Testis (tissue), 3 donors: Measurements from ENCODE around the gene CORIN. TPM values are rescaled to one million over a fixed set of nuclear protein-coding genes. Genes with fewer than 3 reads are reported as not detected.

Experiments
- DNase-seq: peaks from one replicate; pipeline ENCODE4 v3.0.0-alpha.2; 2019
- H3K27ac ChIP-seq, 2 donors: fragments of 200-600 bp; sonication (generic); one replicate each; pipeline ENCODE4 v1.5.1; 2019
- H3K27me3 ChIP-seq: fragments of 200-600 bp; sonication (generic); one replicate; pipeline ENCODE4 v1.5.1; 2019
- H3K36me3 ChIP-seq: fragments of 200-600 bp; sonication (generic); one replicate; pipeline ENCODE4 v1.5.1; 2017; ENCODE audit warnings: low read depth; ENCODE audit errors: missing control alignments
- H3K4me1 ChIP-seq: fragments of 200-600 bp; sonication (generic); one replicate; pipeline ENCODE4 v1.5.1; 2019
- H3K4me3 ChIP-seq, 2 donors: fragments of 200-600 bp; sonication (generic); one replicate each; pipeline ENCODE4 v1.5.1; 2017 to 2019
- H3K9me3 ChIP-seq: fragments of 200-600 bp; sonication (generic); one replicate; pipeline ENCODE4 v1.5.1; 2017
- POLR2A ChIP-seq: fragments of 450-650 bp; IDR thresholded peaks from one replicate; pipeline ENCODE4 v1.6.1; 2017; ENCODE audit warnings: antibody characterized with exemption, mild to moderate bottlenecking, moderate library complexity
- WGBS, 2 donors: methylation state at CpG; one replicate each; pipeline ENCODE4 v1.1.5; 2018; 5-methylcytosine and 5-hydroxymethylcytosine counted together
- intact Hi-C: fragments of 100-400 bp; cut with DNase I; formaldehyde crosslinking; loops from one replicate; pipeline ENCODE4 v1.15.1; 2023; ENCODE audit warnings: low total_unique reads
- polyA plus RNA-seq: library from polyadenylated mRNA; stranded (reverse); fragments of 350-450 nt; fragmentation: Illumina TruSeq; extraction: RNeasy Lipid Tissue Mini Kit (QIAGEN cat#74804); gene quantifications from one replicate; pipeline ENCODE4 v1.2.3, GENCODE V29; 2014; ENCODE audit warnings: low read depth, low replicate concordance; ENCODE audit not compliant: insufficient read depth
- total RNA-seq, 2 donors: library from RNA; depleted of rRNA; stranded (reverse); fragments of >200 nt; gene quantifications; one replicate each; pipeline ENCODE4 v1.2.3, GENCODE V29; 2016
- TF ChIP-seq, protein P1 (sequence below), 3 experiments: fragments of 450-650 bp in 2 of 3; fragments of 200-600 bp in 1 of 3; sonication (generic) in 1 of 3; IDR thresholded peaks; one replicate each; pipeline ENCODE4 v1.5.1; 2016 to 2019; ENCODE audit warnings: antibody characterized with exemption in 3 of 3, mild to moderate bottlenecking in 2 of 3, moderate library complexity in 1 of 3

CORIN gene
- total and polyA plus RNA-seq, 3 donors from 2014 or later = 4.6 to 6.1 (median 4.7) TPM

- Histone ChIP-seq H3K4me3 (no peak overlapping the region), H3K27ac (no peak overlapping the region), H3K36me3 (no peaks in the 10 kb centered on the region), H3K4me1 (no peaks in the 10 kb centered on the region), H3K9me3 (no peaks in the 10 kb centered on the region), H3K27me3 (no peaks in the 10 kb centered on the region)
- TF ChIP-seq, protein P1, sequence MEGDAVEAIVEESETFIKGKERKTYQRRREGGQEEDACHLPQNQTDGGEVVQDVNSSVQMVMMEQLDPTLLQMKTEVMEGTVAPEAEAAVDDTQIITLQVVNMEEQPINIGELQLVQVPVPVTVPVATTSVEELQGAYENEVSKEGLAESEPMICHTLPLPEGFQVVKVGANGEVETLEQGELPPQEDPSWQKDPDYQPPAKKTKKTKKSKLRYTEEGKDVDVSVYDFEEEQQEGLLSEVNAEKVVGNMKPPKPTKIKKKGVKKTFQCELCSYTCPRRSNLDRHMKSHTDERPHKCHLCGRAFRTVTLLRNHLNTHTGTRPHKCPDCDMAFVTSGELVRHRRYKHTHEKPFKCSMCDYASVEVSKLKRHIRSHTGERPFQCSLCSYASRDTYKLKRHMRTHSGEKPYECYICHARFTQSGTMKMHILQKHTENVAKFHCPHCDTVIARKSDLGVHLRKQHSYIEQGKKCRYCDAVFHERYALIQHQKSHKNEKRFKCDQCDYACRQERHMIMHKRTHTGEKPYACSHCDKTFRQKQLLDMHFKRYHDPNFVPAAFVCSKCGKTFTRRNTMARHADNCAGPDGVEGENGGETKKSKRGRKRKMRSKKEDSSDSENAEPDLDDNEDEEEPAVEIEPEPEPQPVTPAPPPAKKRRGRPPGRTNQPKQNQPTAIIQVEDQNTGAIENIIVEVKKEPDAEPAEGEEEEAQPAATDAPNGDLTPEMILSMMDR (IDR thresholded peaks at IDR 0.05) = no peak
- no peak for TF ChIP-seq POLR2A
- WGBS, 2 donors = 93 to 98% methylated on average over 2 of the region's 2 CpGs
- no peak for DNase-seq
- intact Hi-C loops = no loop called here
Observed at GRCh38 chr4:47718696-47719095, 119.2 kb downstream of the CORIN start.

GRCh38 chr4:47717188-47717587 is 120.7 kb downstream of the CORIN start:
- 74 to 76% methylated on average over 5 of the region's 5 CpGs for WGBS, 2 donors
- H3K36me3 ChIP-seq = no peaks in the 10 kb centered on the region
- H3K9me3 ChIP-seq = no peaks in the 10 kb centered on the region
- intact Hi-C loops = no loop called here
- H3K4me3 ChIP-seq = no peak overlapping the region
- no peak overlapping the region for H3K27ac ChIP-seq
- no peak for TF ChIP-seq POLR2A
- TF ChIP-seq, protein P1 (IDR thresholded peaks at IDR 0.05) = no peak
- H3K27me3 ChIP-seq = no peaks in the 10 kb centered on the region
- DNase-seq = no peak
- no peaks in the 10 kb centered on the region for H3K4me1 ChIP-seq

DNA sequence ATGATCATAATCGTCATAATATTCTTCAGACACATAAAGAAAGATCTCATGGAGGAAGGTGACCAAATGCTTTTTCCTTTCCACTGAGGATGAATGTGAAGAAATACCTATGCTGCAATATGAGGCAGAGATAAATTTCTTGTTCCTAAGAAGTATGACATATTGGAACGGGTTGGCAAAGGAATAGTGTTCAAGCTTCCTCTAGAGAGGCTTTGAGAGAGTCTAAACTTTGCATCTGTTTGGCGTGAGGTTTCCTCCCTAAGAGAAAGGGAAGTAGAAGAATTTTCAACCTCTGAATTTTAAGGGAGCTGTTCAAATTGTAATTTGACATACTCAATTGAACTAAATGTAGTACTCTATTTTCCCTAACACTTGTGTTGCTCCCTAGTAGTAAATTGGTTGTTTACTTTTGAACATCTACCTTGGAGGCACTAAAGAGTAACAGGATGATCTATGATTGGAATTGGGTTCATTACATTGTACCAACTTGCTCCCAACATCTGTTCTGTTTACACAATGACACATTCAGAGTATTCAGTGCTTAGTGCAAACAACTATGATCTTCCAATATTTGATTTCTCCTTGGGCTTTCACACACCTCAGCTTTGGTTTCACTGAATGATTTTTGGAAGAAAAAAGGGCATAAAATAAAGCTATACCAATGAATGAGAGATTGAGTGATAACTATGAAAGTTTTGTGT is 122.0 kb downstream of the CORIN start:
- 65 to 69% methylated on average over 3 of the region's 3 CpGs for WGBS, 2 donors
- intact Hi-C loops = no loop called here
- Histone ChIP-seq H3K9me3 (no peaks in the 10 kb centered on the region), H3K36me3 (no peaks in the 10 kb centered on the region), H3K27ac (no peak overlapping the region), H3K4me1 (no peaks in the 10 kb centered on the region), H3K4me3 (no peak overlapping the region), H3K27me3 (no peaks in the 10 kb centered on the region)
- DNase-seq = no peak
- TF ChIP-seq POLR2A = no peak
- TF ChIP-seq, protein P1 (IDR thresholded peaks at IDR 0.05) = no peak

- 87 to 88% methylated on average over 2 of the region's 2 CpGs for WGBS, 2 donors
- H3K9me3 ChIP-seq = no peaks in the 10 kb centered on the region
Observed at GRCh38 chr4:47714269-47714668, 123.6 kb downstream of the CORIN start.

More at GRCh38 chr4:47714269-47714668, 123.6 kb downstream of the CORIN start:
- no peak for TF ChIP-seq POLR2A
- TF ChIP-seq, protein P1 (IDR thresholded peaks at IDR 0.05) = no peak
- intact Hi-C loops = no loop called here
- no peak overlapping the region for H3K4me3 ChIP-seq
- no peaks in the 10 kb centered on the region for H3K4me1 ChIP-seq
- H3K27ac ChIP-seq = no peak overlapping the region
- no peak for DNase-seq
- no peaks in the 10 kb centered on the region for H3K36me3 ChIP-seq
- no peaks in the 10 kb centered on the region for H3K27me3 ChIP-seq
